HG02852 (cell line): Measurements from ENCODE around the gene UTP20.

Experiments
- ATAC-seq: cut with Tn5 transposase; IDR thresholded peaks from one replicate; pipeline ENCODE4 v1.9.1; 2021; ENCODE audit warnings: mild to moderate bottlenecking, moderate library complexity; ENCODE audit not compliant: unreplicated experiment

UTP20 gene

DNA sequence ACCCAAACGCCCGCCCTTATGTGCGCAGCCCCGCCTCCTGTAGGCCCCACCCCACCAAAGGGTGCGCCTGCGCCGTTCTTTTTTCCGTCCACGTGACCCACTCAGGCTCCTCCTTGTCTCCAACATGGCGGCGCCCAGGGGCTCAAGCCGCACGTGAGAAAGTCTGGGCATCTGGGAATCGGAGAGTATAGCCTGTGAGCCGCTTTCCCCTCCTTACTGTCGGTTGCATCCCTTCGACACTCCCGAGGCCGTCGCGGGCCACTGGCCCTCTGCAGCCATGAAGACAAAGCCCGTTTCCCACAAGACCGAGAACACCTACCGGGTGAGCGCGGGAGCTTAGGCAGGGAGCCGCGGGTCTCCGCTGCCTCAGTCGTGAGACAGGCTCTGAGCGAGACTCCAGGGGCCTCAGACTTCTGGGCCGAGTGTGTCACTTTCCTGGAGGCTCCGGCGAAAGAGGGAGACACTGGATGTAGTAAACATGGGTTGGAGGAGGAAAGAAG is at the start of gene UTP20:
UTP20 (plus strand) TSS at position 100 of the 500 bp plus-strand sequence; CDS start at position 278, 178 bp downstream.
- peak; percentile 99 for ATAC-seq

DNA sequence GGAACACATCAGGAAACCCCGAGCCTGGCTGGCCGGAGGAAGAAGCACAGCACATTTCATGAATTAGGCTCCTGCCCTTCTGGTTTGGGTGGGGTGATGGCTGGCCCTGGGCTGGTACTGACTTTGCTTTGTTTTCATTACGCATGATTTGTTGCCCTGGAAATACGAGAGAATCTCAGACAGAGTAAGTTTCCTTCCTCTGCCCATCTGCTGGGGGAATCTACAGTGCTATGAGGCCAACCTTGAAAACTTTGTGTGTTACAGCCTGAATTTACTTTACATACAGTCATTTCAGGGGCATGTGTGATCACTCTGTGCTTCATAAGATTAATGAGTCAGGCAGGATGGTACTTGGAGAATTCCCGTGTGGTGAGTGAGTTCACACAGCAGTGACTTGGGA is 49.4 kb upstream of the UTP20 start:
- ATAC-seq: no peak

DNA sequence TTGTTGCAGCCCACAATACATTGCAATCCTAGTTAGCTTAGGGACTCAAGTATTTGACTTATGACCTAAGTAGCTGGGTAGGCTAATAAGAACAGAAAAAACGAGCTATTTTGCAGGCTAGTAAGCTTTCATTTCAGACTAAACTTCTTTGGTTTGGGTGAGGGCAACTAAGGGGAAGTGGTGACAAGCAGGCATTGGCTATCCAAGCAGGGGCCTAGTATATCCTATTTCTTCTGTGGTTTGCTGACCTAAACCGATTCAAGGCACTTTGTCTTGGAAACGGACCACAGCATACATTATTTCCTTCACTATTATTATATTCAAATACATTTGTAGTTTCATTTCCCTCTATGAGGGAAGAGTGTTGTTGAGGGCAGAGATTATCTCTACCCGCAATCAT is 48.3 kb upstream of the UTP20 start:
- ATAC-seq: no peak

DNA sequence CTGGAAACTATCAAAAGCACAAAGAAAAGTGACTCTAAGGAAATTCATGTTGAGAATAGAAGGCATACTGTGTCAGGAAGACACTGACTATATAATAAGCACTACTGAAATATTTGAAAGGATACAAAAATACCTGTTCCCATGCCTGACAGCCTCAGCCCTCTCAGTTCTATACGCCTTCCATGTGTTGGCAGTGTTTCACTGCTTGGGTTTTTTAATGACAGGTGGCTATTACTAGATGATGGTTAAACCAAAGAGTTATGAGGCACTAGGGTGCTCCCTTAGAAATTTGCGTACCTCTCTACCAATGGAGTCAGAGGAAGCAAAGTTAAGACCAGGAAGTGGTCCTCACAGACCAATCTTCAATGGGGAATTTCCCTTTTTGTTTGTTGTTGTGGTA is 44.2 kb upstream of the UTP20 start:
- ATAC-seq: no peak

DNA sequence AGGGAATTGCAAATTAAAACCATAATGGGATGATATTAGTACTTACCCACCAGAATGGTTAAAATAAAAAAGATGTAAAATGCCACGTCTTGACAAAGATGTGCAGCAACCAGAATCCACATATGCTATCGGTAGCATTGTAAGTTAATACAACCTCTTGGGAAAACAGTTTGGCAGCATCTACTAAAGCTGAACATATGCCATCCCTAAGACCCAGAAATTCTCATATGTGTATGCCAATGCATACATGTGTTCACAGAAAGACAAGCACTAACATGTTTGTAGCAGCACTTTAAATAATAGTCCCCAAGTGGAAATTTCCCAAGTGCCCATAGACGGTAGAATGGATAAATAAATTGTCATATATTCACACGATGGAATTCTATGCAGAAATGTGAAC is 41.6 kb upstream of the UTP20 start:
- ATAC-seq: no peak

DNA sequence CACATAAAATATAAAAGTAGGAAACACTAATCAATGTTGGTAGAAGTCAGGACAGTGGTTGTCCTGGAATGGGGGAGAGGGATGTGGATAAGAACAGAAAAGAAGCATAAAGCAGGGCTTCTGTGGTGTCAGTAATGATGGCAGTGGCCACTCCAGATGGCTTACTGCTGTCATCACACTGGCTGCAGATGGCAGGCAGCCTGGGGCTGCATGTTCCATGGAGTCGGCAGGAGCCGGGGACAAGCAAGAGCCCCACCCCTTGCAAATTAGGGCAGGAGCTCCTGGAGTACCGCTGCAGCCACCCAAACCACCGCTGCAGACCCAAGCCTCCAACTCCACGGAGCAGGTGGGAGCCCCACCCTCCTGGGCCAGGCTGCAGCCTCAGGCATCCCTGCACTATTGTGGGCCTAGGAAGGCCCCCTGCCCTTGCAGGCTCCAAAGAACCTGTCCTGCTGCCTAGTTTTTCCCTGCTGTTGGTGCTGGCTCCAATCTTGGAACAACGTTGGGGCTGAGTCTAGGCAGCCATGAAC is 41.0 kb upstream of the UTP20 start:
- no peak for ATAC-seq

DNA sequence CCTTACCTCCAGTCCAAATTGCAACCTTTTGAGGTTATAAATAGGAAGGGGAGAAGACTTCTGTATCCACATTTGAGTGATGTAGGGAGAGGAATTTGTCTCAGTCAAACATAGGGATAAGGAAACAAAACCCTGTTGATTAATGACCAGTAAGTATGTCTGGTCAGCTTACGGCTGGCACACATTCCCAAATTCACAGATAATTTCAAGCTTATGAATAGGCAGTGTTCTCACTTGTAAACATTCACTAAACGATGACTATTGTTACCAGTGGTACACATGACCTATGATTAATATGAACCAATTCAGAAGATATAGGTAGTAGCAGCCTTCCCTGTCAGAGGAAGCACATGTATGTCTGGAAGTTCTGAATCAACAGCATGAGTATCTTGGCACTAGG is 36.8 kb upstream of the UTP20 start:
- ATAC-seq: no peak

DNA sequence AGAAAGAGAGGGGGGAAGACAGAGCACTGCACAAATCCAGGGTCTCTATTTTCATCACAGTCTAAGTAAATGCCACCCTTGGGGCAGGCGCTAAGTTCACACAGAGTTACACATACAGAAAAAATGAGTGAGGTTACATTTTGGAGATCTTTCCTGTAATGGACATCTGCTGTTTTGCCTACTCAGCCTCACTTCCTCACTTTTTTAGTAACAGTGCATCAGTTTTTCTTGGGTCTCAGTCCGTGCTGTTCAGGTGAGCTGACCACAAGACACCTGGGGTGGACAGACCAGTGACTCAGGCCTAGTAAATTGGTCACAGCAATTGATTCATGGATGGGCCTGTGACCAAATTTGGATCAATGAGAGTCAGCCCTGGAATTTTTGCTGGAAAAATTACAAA is 36.3 kb upstream of the UTP20 start:
- ATAC-seq: no peak

DNA sequence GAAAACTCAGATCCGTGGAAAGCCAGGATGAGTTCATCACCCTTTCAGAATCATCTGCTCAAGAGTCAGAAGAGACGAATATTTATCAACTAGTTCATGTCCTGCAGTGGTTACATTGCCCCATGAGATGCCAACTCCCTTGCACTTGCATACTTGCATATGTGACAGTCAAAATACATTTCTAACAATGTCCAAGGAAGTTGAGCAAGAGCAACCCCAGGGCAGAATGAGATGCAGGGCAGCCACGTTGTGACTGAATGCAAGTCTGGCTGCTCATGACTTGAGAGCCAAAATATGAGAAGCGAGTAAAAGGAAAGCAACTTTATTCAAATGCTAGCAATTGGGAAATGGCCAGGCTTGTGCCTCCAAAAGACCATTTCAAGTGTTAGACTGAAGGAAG is 23.6 kb upstream of the UTP20 start:
- ATAC-seq: no peak

DNA sequence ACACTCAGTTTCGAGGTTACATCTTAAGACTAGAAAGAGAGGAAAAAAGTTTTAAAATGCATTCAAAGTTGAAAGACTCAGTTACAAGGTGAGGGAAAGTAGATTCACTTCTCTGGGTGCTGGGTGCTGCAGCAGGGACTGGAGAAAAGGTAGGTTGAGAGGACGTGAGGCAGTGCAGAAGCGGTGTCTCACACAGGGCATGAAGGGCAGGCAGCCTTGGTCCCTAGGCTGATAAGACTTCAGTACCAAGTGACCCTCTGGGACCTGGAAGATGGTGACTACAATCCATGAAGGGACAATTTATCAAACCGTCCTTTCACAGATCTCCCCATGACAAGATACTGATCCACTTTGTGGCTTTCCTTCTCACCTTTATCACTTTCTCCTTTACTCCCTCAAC is 22.5 kb upstream of the UTP20 start:
- ATAC-seq: no peak

DNA sequence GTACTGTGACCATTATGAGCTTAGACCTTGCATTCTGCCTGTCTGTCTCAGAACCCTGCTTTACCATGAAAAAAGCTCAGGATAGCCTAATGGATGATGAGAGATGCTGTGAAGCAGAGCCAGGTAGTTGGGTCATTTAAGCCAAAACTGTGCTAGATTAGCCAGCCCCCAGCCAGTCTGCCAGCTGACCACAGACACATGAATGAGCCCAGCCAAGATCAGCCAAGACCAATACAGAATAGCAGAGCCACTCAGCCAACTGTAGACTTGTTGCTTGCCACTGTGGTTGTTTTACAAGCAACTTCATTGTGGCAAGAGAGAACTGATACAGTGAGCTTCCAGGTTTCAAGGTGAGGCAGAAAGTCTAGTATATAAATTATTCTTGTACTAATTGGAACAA is 12.8 kb upstream of the UTP20 start:
- no peak for ATAC-seq

DNA sequence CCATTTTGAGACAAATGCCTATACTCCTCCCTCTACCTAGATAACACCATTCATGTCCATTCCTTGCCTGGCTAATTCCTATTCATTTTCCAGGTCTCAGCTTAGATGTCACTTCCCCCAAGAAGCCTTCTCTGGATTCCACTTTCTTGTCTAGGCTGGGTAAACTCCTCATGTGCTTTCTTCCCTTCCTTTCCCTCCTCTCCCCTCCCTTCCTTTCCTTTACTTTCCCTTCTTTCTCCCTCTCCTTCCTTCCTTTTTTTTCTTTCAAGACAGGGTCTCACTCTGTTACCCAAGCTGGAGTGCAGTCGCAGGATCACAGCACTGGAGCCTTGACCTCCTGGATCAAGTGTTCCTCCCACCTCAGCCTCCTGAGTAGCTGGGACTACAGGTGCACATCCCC is 3.5 kb upstream of the UTP20 start:
- ATAC-seq: no peak

DNA sequence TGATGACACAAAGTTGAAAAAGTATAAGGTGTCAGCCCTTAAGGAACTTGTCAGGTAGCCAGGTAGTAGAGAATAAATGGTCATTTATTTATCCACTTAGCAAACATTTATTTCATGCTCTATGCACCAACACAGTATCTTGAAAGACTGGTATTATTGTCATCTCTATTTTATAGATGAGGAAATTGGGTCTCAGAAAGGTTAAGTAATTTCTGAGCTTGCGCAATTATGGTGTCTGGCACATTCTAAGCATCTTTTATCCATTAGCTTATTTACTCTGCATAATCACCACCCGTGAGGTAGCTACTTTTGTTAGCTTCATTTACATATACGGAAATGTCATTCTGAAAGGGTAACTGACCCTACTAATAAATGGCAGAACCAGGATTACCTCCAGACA is 2.5 kb upstream of the UTP20 start:
- ATAC-seq: no peak

DNA sequence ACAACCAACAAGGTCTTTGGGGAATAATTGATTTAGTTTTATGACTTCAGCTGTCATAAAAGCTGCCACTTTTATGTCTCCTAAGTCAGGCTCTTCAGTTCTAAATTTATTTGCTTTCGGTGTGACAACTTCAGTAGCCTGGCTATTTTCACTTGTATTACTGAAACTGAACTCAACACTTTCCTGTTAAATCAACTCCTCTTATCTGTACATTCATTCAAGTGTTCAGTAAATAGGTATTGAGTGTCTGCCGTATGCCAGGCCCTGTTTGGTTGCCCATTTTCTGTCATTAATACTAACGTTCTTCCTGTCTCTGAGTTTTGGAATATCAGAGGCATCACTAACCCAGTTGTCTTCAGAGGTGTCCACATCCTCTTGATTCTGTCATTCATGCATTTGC is 7.5 kb downstream of the UTP20 start:
- no peak for ATAC-seq

DNA sequence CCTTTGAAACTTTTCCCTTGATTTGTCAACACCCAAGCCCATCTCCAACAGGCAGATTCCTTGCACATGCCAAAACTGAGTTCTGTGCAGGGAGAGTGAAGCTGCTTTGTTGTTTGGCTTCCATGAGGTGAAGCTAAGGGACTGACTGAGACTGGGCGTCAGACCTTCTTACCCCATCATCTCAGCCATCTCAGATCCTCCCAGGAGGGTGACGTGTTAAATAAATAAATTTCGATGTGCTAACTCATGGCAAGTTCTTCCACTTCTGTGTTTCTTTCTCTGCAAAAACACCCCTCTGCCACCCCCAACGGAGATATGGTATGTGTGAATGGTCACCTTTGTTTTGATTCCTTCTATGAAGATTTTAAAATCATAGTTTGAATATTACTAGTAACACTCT is 17.8 kb downstream of the UTP20 start:
- no peak for ATAC-seq

DNA sequence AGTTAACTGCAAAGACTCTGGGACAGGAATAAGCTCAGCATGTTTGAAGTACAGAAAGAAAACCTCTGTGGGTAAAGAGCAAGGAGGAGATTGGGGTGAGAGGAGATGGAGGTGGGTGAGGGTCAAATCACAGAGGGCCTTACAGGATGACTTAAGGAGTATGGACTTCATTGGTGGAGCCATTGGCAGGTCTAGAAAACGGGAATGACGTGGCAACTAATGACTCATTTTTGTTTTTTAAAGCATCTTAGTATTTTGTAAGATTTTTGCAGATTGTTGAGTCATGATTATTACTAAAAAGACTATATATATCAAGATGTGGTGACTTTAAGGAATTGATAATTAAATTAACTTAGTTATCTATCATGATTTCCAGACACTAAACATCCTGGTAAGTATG is 18.5 kb downstream of the UTP20 start:
- ATAC-seq: no peak

DNA sequence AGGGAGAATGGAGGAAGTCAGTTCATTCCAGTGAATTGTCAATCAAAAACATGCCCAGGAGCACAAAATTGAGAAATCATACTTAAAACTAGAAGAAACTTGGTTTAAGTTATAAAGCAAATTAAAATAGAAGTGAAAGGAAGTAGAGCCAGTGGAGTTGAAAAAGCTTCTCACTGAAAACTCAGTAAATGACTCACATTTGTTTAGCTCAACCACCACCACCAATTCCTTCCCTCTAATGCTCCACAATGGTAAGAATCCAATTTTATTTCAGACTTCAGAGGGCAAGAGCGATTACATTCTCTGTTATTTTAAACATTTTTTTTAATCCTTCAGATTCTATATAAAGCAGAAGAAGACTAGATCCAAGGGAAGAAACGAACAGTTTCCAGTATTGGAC is 19.4 kb downstream of the UTP20 start:
- no peak for ATAC-seq

DNA sequence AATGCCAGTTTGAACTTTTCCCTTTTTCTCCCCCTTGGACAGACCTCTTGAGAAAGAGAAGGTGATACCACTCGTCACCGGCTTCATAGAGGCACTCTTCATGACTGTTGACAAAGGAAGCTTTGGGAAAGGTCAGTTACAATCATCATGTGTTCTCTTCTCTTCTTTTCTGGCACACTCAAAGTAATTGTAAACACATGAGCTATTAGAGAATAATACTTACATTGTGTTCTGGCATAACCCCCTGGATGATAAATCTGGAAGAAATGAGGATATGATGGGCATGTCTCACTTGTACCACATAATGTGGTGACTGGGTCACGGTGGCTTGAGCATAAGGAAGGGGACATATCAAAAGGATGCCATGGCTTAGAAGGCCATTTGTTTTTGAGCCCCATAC is 20.0 kb downstream of the UTP20 start:
- no peak for ATAC-seq

DNA sequence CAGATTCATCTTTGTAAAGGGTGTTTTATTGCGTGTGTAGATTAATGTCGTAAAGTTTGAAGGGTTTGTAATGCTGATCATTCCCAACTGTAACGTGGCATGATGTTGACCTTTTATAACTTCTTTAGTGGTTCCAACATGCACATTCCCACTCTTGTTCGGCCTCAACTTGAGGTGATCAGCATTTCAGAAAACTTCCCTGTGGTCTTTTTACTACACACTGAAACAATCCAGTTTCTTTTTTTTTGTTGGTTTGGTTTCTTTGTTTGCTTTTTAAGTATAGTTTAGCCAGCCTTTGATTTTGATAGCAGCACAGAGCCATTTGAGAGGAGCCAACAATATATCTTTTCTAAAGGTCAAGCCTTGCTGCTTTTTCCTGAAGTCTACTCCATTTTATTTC is 22.8 kb downstream of the UTP20 start:
- ATAC-seq: no peak

DNA sequence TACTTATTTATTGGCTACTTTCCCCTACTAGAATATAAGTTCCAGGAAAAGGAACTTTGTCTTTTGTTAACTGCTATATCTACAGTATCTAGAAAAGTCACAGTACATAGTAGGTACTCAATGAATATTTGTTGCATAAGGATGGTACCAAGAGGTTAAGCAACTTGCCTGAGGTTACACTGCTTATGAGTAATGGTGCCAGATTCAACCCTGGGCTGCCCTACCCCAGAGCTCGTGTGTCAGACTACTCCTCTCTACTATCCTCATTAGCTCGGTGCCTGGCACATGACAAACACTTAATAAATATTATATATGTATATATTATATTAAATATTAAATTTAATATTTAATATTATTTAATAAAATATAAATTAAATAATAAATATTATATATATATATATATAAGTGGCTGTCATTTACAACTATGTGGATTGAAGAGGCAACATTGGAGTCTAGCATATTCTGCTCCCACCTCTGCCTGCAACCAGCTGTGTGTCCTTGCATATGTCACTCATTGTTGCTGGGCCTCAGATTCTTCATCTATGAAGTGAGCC is 25.4 kb downstream of the UTP20 start:
- ATAC-seq: no peak

DNA sequence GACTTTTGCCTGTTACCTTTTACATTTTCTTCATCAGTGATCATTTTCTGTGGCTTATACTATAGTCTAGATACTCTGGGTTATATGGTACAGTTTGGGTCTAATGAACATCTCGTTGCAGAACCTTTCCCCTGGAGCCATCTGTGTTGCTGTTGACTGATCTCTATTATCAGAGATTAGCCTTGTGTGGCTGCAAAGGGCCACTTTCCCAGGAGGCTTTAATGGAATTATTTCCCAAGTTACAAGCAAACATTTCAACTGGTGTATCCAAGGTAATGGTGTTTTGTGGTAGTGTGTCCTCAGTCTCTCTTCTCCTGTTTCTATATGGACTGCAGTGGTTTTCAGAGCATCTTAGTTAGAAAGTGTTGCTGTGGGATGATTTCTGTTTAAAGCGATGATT is 25.9 kb downstream of the UTP20 start:
- ATAC-seq: no peak

DNA sequence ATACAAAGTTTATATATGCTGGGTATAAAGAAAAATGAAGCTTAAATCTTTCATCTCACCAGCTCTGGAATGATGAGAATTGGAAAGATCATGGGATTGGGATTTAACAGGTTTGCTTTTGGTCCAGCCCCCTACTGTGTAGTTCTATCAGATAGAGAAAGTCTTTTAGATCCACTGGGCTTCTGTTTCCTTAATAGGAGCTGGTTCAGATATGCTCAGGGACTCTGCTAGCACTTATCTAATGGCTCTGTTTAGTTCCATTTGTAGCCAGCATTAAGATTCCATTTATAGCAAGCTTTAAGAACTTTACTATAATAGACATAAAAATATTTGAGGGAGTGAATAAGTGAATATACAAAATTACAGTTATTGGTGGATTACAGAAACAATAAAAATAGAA is 42.6 kb downstream of the UTP20 start:
- no peak for ATAC-seq

DNA sequence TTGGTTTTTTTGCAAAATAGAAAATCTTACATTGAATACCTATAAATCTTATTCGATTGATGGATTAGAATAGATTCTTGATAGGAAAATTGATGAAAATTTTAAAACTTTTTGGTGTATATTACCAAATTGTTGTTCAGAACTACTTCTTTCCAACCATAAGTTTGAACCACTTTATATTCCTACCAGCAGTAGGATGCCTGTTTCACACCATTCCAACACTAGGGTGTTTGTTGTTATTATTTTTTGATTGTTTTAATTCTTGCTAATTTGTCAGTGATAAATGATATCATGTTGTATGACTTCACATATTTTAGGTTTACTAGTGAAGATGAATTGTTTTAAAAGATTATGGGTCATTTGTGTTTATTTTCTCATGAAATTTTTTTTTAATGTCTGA is 43.4 kb downstream of the UTP20 start:
- no peak for ATAC-seq
